NCI-H748 (cell line): ENCODE data around the gene HMX2.

ENCODE experiments used
- DNase-seq: peaks from one replicate; lab custom pipeline; 2025; ENCODE audit not compliant: unreplicated experiment; lab: John Stamatoyannopoulos, UW

HMX2 gene

GRCh38 chr10:123180101-123181090 is 32.5 kb downstream of the HMX2 start:
- DNase-seq = no peak

GRCh38 chr10:123183724-123184123 is 35.8 kb downstream of the HMX2 start:
- no peak for DNase-seq

- no peak for DNase-seq
Observed at GRCh38 chr10:123187781-123188180, 39.8 kb downstream of the HMX2 start.

- no peak for DNase-seq
Observed at GRCh38 chr10:123191886-123192285, 44.0 kb downstream of the HMX2 start.

GRCh38 chr10:123194056-123194455 is 46.1 kb downstream of the HMX2 start:
- DNase-seq = no peak
